HFF-Myc (cell line): ENCODE results near the gene PLEKHD1.

Experiments
- DNase-seq: peaks from one replicate; pipeline ENCODE4 v3.0.0-alpha.2; 2011; ENCODE audit warnings: low read depth; ENCODE audit errors: extremely low read depth
- H3K4me3 ChIP-seq: replicated peaks from 2 replicates; pipeline ENCODE4 v1.5.1; 2011; ENCODE audit warnings: low read depth, mild to moderate bottlenecking, control low read depth, low read length
- CTCF ChIP-seq: IDR thresholded peaks from 2 replicates; pipeline ENCODE4 v1.5.1; 2012; ENCODE audit warnings: mild to moderate bottlenecking, low read depth, low read length, control low read depth; ENCODE audit errors: missing control alignments

The PLEKHD1 gene

DNA sequence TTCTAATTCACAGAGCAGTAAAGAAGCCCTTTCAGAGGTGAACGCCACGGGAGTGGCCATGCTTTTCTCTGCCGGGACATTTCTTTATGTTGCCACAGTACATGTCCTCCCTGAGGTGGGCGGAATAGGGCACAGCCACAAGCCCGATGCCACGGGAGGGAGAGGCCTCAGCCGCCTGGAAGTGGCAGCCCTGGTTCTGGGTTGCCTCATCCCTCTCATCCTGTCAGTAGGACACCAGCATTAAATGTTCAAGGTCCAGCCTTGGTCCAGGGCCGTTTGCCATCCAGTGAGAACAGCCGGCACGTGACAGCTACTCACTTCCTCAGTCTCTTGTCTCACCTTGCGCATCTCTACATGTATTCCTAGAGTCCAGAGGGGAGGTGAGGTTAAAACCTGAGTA lies 26.2 kb upstream of the PLEKHD1 start:
- no peak overlapping the region for H3K4me3 ChIP-seq
- DNase-seq: no peak
- no peak for TF ChIP-seq CTCF

DNA sequence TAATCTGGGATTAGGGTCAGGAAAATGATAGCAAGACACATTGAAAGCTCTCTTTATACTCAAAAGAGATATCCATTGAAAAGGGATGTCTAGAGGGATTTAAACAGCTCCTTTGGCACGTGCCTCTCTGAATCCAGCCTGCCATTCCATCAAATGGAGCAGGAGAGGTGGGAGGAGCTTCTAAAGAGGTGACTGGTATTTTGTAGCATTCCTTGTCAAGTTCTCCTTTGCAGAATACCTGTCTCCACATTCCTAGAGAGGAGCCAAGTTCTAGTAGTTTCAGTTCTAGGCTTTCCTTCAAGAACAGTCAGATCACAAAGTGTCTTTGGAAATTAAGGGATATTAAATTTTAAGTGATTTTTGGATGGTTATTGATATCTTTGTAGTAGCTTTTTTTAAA lies 25.4 kb upstream of the PLEKHD1 start:
- no peak overlapping the region for H3K4me3 ChIP-seq
- TF ChIP-seq CTCF: no peak
- DNase-seq: no peak

DNA sequence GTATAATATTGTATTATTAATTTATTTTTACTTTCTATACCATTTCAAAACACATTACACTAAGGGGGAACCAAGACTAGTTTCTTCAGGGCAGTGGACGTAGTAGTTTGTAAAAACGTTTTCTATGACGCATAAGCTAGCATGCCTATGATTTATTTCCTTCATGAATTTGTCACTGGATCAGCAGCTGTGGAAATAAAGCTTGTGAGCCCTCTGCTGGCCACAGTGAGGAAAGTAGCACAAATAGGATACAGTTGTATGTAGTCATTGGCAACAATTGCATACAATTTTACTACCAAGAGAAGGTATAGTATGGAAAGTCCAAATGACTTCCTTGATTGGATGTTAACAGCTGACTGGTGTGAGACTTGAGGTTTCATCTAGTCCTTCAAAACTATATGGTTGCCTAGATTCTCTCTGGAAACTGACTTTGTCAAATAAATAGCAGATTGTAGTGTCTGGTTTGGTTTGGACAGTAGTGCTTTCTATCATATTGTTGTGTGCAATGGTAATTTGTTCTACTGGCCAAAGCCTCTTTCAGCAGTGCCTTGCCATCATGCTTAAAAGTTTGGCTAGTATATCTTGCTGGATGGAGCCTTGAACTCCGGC lies 24.3 kb upstream of the PLEKHD1 start:
- no peak overlapping the region for H3K4me3 ChIP-seq
- TF ChIP-seq CTCF: peak; percentile 78
- peak; percentile 78 for DNase-seq

DNA sequence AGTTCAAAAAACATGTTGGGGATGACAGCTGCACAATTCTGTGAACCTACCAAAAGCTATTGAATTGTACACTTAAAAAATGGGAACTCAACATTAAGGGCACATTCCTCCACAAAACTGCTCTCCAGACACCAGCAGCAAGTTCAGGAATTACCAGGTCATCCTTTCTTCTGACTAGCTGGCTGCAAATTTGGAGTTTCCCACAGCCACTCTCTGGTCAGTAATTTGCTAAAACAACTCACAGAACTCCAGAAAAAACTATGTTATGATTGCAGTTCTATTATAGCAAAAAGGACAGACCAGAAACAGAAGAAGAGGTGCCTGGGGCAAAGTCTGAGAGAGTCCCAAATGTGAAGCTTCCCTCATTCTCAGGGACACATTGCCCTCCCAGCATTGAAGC lies 20.1 kb upstream of the PLEKHD1 start:
- no peak overlapping the region for H3K4me3 ChIP-seq
- no peak for DNase-seq
- TF ChIP-seq CTCF: no peak

DNA sequence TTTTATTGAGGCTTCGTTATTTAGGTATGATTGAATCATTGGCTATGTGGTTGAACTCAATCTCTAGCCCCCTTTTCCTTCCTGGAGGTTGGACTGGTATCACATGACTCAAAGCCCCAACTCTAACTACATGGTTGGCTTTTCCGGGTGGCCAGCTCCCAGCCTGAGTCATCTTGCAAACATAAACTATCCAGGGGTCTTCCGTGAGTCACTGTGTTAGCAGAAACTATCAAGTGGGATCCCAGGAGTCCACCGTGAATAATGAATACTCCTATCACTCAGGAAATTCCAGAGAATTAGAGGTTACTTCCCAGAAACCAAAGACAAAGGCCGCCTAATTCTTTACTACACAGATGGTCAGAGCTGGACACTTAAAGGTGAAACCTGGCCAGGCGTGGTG lies 19.7 kb upstream of the PLEKHD1 start:
- no peak for TF ChIP-seq CTCF
- no peak overlapping the region for H3K4me3 ChIP-seq
- peak; percentile 48 for DNase-seq

- no peak overlapping the region for H3K4me3 ChIP-seq
- DNase-seq: no peak
- no peak for TF ChIP-seq CTCF
These were observed 15.6 kb upstream of the PLEKHD1 start for GRCh38 chr14:69468949-69469348.

DNA sequence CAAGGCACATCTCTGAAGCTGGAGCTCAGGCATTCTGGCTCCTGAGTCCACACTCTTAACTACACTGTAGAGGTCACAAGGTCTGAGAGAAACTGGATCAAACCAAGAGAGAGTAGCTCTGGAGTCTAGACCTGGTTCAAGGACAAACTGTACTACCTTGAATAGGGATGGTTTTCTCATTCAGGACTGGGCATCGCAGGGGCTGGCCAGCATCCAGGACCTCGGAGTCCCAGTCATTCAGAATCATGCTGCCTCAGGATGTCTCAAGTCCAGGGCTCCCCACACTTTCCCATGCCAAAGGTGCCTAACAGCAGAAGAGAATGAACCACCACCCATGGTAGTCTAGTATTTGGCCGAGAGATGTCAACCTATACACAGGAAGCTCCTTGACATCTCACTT lies 13.1 kb upstream of the PLEKHD1 start:
- no peak for TF ChIP-seq CTCF
- no peak for DNase-seq
- H3K4me3 ChIP-seq: no peak overlapping the region
